DMS153 treated with DMSO at 0.1 percent for 48 hours (cell line): ENCODE data around the gene FAM210B.
"Not testable (repeated sequence)": the region's sequence is repeated elsewhere in the genome, so short reads cannot be mapped to it uniquely, and the experiment has no call there.

ENCODE experiments used
- DNase-seq: peaks from one replicate; lab custom pipeline; 2025; ENCODE audit not compliant: unreplicated experiment; lab: John Stamatoyannopoulos, UW

FAM210B gene

GRCh38 chr20:56391596-56392131 is 32.9 kb downstream of the FAM210B start:
- no peak for DNase-seq

GRCh38 chr20:56392132-56392880 is 33.5 kb downstream of the FAM210B start, which contains the start of the genes AURKA and CSTF1:
Gene AURKA (minus strand): TSS chr20:56392215. CDS start chr20:56388197, 4,018 bp downstream.
Gene CSTF1 (plus strand): TSS chr20:56392645. CDS start chr20:56395553, 2,908 bp downstream.
- DNase-seq: peak; percentile 95

- DNase-seq: no peak
Observed at GRCh38 chr20:56392881-56393482, 34.2 kb downstream of the FAM210B start.

GRCh38 chr20:56393653-56394052 is 34.9 kb downstream of the FAM210B start:
- DNase-seq: no peak

- no peak for DNase-seq
Observed at GRCh38 chr20:56395166-56395565, 36.4 kb downstream of the FAM210B start.

GRCh38 chr20:56400001-56400640 is 41.3 kb downstream of the FAM210B start:
- DNase-seq: no peak

- DNase-seq: no peak
Observed at GRCh38 chr20:56403465-56403864, 44.7 kb downstream of the FAM210B start.

- DNase-seq: not testable (repeated sequence)
Observed at GRCh38 chr20:56405356-56405755, 46.6 kb downstream of the FAM210B start.

GRCh38 chr20:56406910-56407309 is 48.1 kb downstream of the FAM210B start:
- no peak for DNase-seq

GRCh38 chr20:56409521-56409920 is 50.7 kb downstream of the FAM210B start:
- no peak for DNase-seq

- no peak for DNase-seq
Observed at GRCh38 chr20:56409956-56410355, 51.2 kb downstream of the FAM210B start.

GRCh38 chr20:56411287-56411686 is 52.5 kb downstream of the FAM210B start:
- not testable (repeated sequence) for DNase-seq

GRCh38 chr20:56411759-56412472 is 53.1 kb downstream of the FAM210B start, which contains the start of gene CASS4:
Gene CASS4 (plus strand): TSS chr20:56412260. CDS start chr20:56412459, 199 bp downstream.
- DNase-seq: no peak

- DNase-seq: no peak
Observed at GRCh38 chr20:56412473-56412790, 53.7 kb downstream of the FAM210B start.

GRCh38 chr20:56412949-56413348 is 54.2 kb downstream of the FAM210B start:
- DNase-seq: no peak

GRCh38 chr20:56414842-56415765 is 56.3 kb downstream of the FAM210B start:
- DNase-seq: no peak

- DNase-seq: no peak
Observed at GRCh38 chr20:56417402-56417801, 58.6 kb downstream of the FAM210B start.

- DNase-seq: no peak
Observed at GRCh38 chr20:56417911-56418310, 59.1 kb downstream of the FAM210B start.
